ENCODE measurements around the gene EIF3L. TPM values are rescaled to one million over a fixed set of nuclear protein-coding genes. Genes with fewer than 3 reads are reported as not detected.

Gene EIF3L
- polyA plus RNA-seq, 3 donors = 209 to 503 (median 246) TPM

GRCh38 chr22:37823134-37823985 is 25.9 kb upstream of the EIF3L start, which contains the start of gene GALR3:
GALR3 (plus strand) TSS chr22:37823382; CDS start chr22:37823407, 25 bp downstream.
- H3K36me3 ChIP-seq (replicated peaks in 1 of 2; ENCODE audit: control insufficient read depth in 1 of 2, insufficient read depth in 2 of 2, low read length in 2 of 2) = no peaks in the 10 kb centered on the region
- DNase-seq = no peak
- no peaks in the 10 kb centered on the region for H3K9me3 ChIP-seq (replicated peaks in 1 of 2; ENCODE audit: control insufficient read depth in 1 of 2, insufficient read depth in 1 of 2, low read length in 2 of 2)
- peaks cover 12 to 26% of the 10 kb centered on the region in 2 donors for H3K4me1 ChIP-seq (ENCODE audit: control insufficient read depth in 1 of 2, insufficient read depth in 2 of 2, low read length in 2 of 2)
- Mint-ChIP-seq H3K4me1 (peaks cover 13% of the 10 kb centered on the region), H3K4me3 (peak within 1 kb of the TSS in 1 of 2 donors; percentile 84), H3K9me3 (peaks cover 0 to 7% (median 0%) of the 10 kb centered on the region in 7 donors), H3K36me3 (peaks cover 3 to 4% of the 10 kb centered on the region in 2 donors), H3K27me3 (ENCODE audit: low read depth in 3 of 3) (peaks cover 34 to 49% (median 42%) of the 10 kb centered on the region in 3 donors), H3K27ac (no peak within 1 kb of the TSS)
- H2AFZ ChIP-seq (ENCODE audit: insufficient read depth, low read depth, low read length, poor library complexity, severe bottlenecking) = no peak within 1 kb of the TSS
- no peak within 1 kb of the TSS for H3K4me3 ChIP-seq (replicated peaks in 1 of 3; ENCODE audit: low read depth in 2 of 3, low read length in 3 of 3)
- no peak within 1 kb of the TSS for H3K4me2 ChIP-seq (replicated peaks; ENCODE audit: extremely low read depth, low read length, poor library complexity, severe bottlenecking)
- H3K27ac ChIP-seq (ENCODE audit: low read depth in 1 of 2, low read length in 2 of 2) = no peak within 1 kb of the TSS
- H4K20me1 ChIP-seq (ENCODE audit: insufficient read depth, low read length) = no peaks in the 10 kb centered on the region
- peaks cover 5 to 33% of the 10 kb centered on the region in 2 donors for H3K27me3 ChIP-seq (ENCODE audit: control insufficient read depth in 2 of 2, insufficient read depth in 2 of 2, low read length in 2 of 2)
- no peak for TF ChIP-seq CTCF (IDR thresholded peaks at IDR 0.05)
- no peaks in the 10 kb centered on the region for H3K79me2 ChIP-seq (ENCODE audit: insufficient read depth, low read length)
- WGBS (ENCODE audit: insufficient coverage) = 93% methylated on average over 15 of the region's 21 CpGs
- intact Hi-C loops (cut with micrococcal nuclease) = no loop called here
- no peak within 1 kb of the TSS for H3K9ac ChIP-seq (ENCODE audit: insufficient read depth, low read length, poor library complexity, severe bottlenecking)

GRCh38 chr22:37824674-37825641 is 24.3 kb upstream of the EIF3L start:
- Histone ChIP-seq H3K9ac (ENCODE audit: insufficient read depth, low read length, poor library complexity, severe bottlenecking) (peak overlapping the region; percentile 21), H3K27ac (ENCODE audit: low read depth in 1 of 2, low read length in 2 of 2) (no peak overlapping the region), H3K36me3 (replicated peaks in 1 of 2; ENCODE audit: control insufficient read depth in 1 of 2, insufficient read depth in 2 of 2, low read length in 2 of 2) (peaks cover 0 to 11% of the 10 kb centered on the region in 2 donors), H2AFZ (ENCODE audit: insufficient read depth, low read depth, low read length, poor library complexity, severe bottlenecking) (peak overlapping the region; percentile 41), H4K20me1 (ENCODE audit: insufficient read depth, low read length) (no peaks in the 10 kb centered on the region), H3K27me3 (ENCODE audit: control insufficient read depth in 2 of 2, insufficient read depth in 2 of 2, low read length in 2 of 2) (peaks cover 0 to 19% of the 10 kb centered on the region in 2 donors), H3K4me2 (replicated peaks; ENCODE audit: extremely low read depth, low read length, poor library complexity, severe bottlenecking) (peak overlapping the region; percentile 64), H3K4me3 (replicated peaks in 1 of 3; ENCODE audit: low read depth in 2 of 3, low read length in 3 of 3) (no peak overlapping the region), H3K4me1 (ENCODE audit: control insufficient read depth in 1 of 2, insufficient read depth in 2 of 2, low read length in 2 of 2) (peaks cover 3 to 16% of the 10 kb centered on the region in 2 donors), H3K9me3 (replicated peaks in 1 of 2; ENCODE audit: control insufficient read depth in 1 of 2, insufficient read depth in 1 of 2, low read length in 2 of 2) (no peaks in the 10 kb centered on the region), H3K79me2 (ENCODE audit: insufficient read depth, low read length) (no peaks in the 10 kb centered on the region)
- peaks cover 10 to 15% of the 10 kb centered on the region in 2 donors for H3K36me3 Mint-ChIP-seq
- peaks cover 21 to 34% (median 31%) of the 10 kb centered on the region in 3 donors for H3K27me3 Mint-ChIP-seq (ENCODE audit: low read depth in 3 of 3)
- 11% methylated on average over 135 of the region's 135 CpGs for WGBS (ENCODE audit: insufficient coverage)
- intact Hi-C loops (cut with micrococcal nuclease) = no loop called here
- no peak overlapping the region for H3K27ac Mint-ChIP-seq
- no peak for DNase-seq
- H3K9me3 Mint-ChIP-seq = peaks cover 0 to 3% (median 0%) of the 10 kb centered on the region in 7 donors
- no peak for TF ChIP-seq CTCF (IDR thresholded peaks at IDR 0.05)
- H3K4me1 Mint-ChIP-seq = peaks cover 6% of the 10 kb centered on the region
- H3K4me3 Mint-ChIP-seq = peak overlapping the region; percentile 68 to 90
